ENCODE measurements around the gene RIMS3.

RIMS3 gene

DNA sequence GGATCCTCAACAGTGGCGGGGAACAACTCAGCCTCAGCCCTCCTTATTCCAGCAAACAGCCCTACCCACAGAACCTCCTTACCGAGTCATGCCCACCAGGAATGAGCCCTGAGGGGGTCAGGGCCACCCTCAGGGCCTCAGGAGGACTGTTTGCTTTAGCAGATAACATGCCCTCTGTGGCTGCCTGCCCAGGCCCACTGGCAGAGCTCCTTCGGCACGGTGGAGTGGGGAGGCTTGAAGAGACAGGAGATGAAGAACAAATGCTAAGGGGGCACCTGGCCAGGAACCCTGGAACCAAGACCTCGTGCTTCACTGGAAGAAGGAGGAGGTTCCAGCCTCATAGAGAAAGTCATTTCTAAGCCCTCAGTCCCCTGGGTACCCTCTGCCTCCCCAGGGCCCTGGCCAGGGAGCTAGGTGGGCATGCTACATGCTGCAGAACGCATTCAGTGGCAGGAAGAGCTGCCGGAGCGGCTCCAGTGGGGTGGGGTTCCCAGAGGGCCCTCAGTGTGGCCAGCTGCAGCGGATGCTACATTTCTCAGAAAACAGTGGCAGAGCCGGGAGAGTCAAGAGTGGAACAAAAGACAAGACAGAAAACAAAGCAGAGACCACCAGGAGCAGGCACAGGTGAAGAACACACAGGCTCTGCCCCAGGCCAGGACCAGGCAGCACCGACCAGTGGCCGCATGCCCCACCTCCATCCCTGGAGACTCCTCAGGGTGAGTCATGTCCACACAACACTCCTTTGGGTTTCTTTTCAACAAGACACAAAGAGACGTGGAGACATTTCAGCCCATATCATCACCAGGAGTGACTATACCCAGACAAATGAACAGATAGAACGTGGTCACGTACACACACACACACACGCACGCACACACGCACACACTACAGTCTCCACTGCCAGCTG lies 39.8 kb downstream of the RIMS3 start:
- DNase-seq (ENCODE audit: low read depth), result no peak
- TF ChIP-seq, protein P1, sequence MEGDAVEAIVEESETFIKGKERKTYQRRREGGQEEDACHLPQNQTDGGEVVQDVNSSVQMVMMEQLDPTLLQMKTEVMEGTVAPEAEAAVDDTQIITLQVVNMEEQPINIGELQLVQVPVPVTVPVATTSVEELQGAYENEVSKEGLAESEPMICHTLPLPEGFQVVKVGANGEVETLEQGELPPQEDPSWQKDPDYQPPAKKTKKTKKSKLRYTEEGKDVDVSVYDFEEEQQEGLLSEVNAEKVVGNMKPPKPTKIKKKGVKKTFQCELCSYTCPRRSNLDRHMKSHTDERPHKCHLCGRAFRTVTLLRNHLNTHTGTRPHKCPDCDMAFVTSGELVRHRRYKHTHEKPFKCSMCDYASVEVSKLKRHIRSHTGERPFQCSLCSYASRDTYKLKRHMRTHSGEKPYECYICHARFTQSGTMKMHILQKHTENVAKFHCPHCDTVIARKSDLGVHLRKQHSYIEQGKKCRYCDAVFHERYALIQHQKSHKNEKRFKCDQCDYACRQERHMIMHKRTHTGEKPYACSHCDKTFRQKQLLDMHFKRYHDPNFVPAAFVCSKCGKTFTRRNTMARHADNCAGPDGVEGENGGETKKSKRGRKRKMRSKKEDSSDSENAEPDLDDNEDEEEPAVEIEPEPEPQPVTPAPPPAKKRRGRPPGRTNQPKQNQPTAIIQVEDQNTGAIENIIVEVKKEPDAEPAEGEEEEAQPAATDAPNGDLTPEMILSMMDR (IDR thresholded peaks at IDR 0.05; ENCODE audit: insufficient read depth, low read depth, low read length, missing control alignments), result no peak
- H3K4me3 ChIP-seq (ENCODE audit: low read depth, low read length), result no peak overlapping the region

DNA sequence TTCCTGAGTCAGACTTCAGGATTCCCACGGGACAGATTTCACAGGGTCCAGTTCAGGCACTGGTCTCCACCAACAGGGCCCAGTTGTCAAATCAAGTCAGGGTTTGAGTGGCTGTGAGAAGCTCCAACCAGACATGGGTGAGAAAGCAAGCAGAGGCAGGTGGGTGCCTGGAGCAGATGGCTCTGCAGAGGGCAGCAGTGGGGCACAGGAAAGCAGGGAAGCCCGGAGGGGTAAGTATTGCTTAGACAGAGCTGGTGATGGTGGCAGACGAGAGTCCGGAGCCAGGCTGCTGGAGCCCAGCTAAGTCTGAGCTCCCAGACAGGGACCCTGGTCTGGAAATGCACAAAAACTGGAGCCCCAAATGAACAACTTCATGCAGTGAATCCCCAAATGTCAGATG lies 40.4 kb downstream of the RIMS3 start:
- TF ChIP-seq, protein P1 (IDR thresholded peaks at IDR 0.05; ENCODE audit: insufficient read depth, low read depth, low read length, missing control alignments), result peak; percentile 24
- peak; percentile 44 for DNase-seq (ENCODE audit: low read depth)
- H3K4me3 ChIP-seq (ENCODE audit: low read depth, low read length), result no peak overlapping the region

DNA sequence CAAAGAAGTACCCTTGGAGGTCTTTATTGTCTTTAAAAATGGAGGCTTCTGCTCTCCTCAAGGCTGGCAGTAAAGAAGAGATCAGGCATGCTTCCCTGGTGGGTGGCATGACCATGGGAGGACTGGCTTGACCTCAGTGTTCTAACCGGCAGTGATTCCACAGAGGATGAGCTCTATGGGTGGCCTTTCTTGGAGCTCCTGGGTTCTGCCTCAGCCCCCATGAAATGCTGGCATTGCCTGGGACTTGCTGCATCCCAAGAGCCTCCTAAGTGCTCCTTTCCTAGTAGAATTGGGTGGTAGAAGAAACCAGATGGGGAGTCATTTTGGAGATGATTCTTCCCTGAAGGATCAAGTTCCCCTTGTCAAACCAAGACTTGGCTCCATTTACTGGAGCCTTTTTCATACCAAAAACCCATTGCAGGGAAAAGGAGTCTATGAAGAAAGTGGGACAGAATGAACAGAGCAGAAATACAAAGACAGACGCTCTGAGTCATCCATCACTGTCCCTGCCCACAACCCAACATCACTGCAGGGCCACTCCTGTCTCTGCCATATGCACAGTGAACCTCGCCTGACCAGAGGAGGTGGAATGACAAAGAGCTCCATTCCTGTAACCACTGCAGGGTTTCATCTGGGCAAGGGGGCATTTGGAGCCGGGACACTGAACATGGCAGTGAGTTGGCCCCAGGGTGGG lies 42.4 kb downstream of the RIMS3 start:
- TF ChIP-seq, protein P1 (IDR thresholded peaks at IDR 0.05; ENCODE audit: insufficient read depth, low read depth, low read length, missing control alignments), result no peak
- H3K4me3 ChIP-seq (ENCODE audit: low read depth, low read length), result no peak overlapping the region
- no peak for DNase-seq (ENCODE audit: low read depth)

DNA sequence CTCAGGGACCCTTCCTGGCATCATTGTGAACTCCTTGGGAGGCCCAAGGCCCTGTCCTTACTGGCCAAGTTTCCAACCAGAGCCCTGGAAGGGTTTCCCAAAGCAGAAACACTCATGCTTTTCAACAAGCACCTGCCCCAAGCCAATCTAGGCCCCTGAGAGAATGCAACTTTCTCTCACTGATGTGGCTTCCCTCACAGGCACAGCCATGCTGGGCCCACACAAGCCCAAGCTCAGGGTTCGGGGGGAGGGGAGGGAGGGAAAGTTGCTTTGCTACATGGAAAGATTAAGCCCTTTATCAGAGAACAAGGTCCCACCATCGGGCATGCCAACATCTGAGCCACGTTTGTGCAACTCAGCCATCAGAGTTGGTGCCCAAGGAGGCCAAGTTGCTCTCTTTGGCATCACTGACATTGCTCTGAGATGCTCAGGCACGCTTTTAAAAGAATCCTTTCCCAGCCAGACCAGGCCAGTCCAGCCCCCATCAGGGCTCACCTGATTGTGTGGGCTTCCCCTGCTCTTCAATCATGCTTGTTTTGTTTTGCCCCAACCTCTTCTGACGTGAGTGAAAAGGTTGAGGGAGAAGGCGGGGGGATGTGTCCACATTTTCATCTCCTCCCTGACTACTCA lies 43.5 kb downstream of the RIMS3 start:
- H3K4me3 ChIP-seq (ENCODE audit: low read depth, low read length), result no peak overlapping the region
- no peak for DNase-seq (ENCODE audit: low read depth)
- TF ChIP-seq, protein P1 (IDR thresholded peaks at IDR 0.05; ENCODE audit: insufficient read depth, low read depth, low read length, missing control alignments), result no peak

DNA sequence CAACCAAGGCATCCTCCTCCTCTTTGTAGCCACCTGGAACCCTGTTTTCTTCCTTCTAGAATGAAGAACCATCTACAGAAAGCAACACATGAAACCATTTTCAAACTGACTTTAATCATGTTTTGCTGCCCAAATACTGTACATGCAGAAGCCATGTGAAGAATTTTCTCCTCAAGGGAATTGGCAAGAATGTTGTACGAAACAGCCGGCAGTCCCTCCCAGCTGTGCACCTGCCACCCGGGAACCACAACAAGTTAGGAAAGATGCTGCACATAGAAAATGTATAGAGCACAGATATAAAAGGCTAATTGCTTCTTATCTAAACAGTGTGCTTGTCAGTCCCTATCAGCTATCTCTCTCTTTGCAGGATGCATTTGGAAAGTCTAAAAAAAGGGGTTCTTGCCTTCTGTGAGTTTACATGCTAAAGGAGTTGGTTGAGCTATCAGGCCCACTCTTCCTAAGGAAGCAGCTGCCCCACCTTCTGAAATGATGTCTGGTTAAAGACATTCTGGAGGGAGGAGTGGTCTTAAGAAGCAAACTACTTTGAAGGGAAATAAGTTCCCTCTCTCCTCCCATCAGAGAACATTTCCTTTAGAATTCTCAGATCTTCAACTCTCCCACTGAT lies 44.8 kb downstream of the RIMS3 start:
- H3K4me3 ChIP-seq (ENCODE audit: low read depth, low read length), result no peak overlapping the region
- TF ChIP-seq, protein P1 (IDR thresholded peaks at IDR 0.05; ENCODE audit: insufficient read depth, low read depth, low read length, missing control alignments), result no peak
- DNase-seq (ENCODE audit: low read depth), result no peak

DNA sequence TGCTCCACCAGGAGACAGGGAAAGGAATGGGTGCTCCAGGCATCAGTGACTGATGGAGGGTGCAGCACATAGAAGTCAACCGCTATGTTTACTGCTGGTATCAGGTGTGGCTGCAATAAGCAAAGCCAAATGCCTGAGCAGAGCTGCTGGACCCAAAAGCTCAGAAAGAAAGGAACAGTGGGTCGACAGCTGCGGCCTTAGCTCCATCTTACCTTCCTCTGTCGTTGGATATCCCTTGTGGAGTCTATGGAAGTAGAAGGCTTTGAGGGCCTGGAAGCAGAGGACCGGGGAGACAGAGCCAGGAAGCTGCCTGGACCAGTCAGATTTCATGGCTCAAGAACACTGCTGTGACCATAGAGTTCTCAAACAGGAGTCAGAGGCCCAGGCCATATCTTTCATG lies 45.3 kb downstream of the RIMS3 start:
- no peak for DNase-seq (ENCODE audit: low read depth)
- no peak overlapping the region for H3K4me3 ChIP-seq (ENCODE audit: low read depth, low read length)
- TF ChIP-seq, protein P1 (IDR thresholded peaks at IDR 0.05; ENCODE audit: insufficient read depth, low read depth, low read length, missing control alignments), result no peak

Data from GM12865 (cell line).